Smooth muscle cell (in vitro differentiated cells): ENCODE data around the gene PCSK6. TPM values are rescaled to one million over a fixed set of nuclear protein-coding genes. Genes with fewer than 3 reads are reported as not detected.

Experiments used
- DNase-seq: peaks from one replicate; lab custom pipeline; 2025; ENCODE audit not compliant: unreplicated experiment; lab: John Stamatoyannopoulos, UW
- H2AFZ ChIP-seq: fragments of 200-600 bp; sonication (generic); 2 replicates; pipeline ENCODE4 v1.6.0; 2016; ENCODE audit warnings: antibody characterized with exemption, low read depth, mild to moderate bottlenecking
- H3F3A ChIP-seq: fragments of 200-600 bp; sonication (generic); 2 replicates; pipeline ENCODE4 v1.6.0; 2017; ENCODE audit warnings: antibody characterized with exemption, low read depth
- H3K27ac ChIP-seq: fragments of 200-600 bp; sonication (generic); 2 replicates; pipeline ENCODE4 v1.5.1; 2016; ENCODE audit warnings: low read depth, mild to moderate bottlenecking
- H3K27me3 ChIP-seq: fragments of 200-600 bp; sonication (generic); 2 replicates; pipeline ENCODE4 v1.6.1; 2016; ENCODE audit warnings: low read depth, mild to moderate bottlenecking
- H3K36me3 ChIP-seq: fragments of 200-600 bp; sonication (generic); 2 replicates; pipeline ENCODE4 v1.5.1; 2016; ENCODE audit warnings: low read depth
- H3K4me1 ChIP-seq: fragments of 200-600 bp; sonication (generic); 2 replicates; pipeline ENCODE4 v1.5.1; 2016; ENCODE audit warnings: low read depth
- H3K4me2 ChIP-seq: fragments of 200-600 bp; sonication (generic); 2 replicates; pipeline ENCODE4 v1.6.0; 2016; ENCODE audit warnings: mild to moderate bottlenecking
- H3K4me3 ChIP-seq: fragments of 200-600 bp; sonication (generic); 2 replicates; pipeline ENCODE4 v1.5.1; 2016; ENCODE audit warnings: mild to moderate bottlenecking
- H3K79me2 ChIP-seq: fragments of 200-600 bp; sonication (generic); 2 replicates; pipeline ENCODE4 v1.6.0; 2016; ENCODE audit warnings: low read depth, mild to moderate bottlenecking
- H3K9ac ChIP-seq: fragments of 200-600 bp; sonication (generic); 2 replicates; pipeline ENCODE4 v1.6.0; 2016; ENCODE audit warnings: low read depth
- H3K9me3 ChIP-seq: fragments of 200-600 bp; sonication (generic); replicated peaks from 2 replicates; pipeline ENCODE4 v1.5.1; 2016; ENCODE audit warnings: low read depth
- H4K20me1 ChIP-seq: fragments of 200-600 bp; sonication (generic); 2 replicates; pipeline ENCODE4 v1.6.0; 2016; ENCODE audit warnings: low read depth
- WGBS: methylation state at CpG from one replicate; pipeline ENCODE4 v1.1.7; 2016; ENCODE audit warnings: low lambda C conversion rate; 5-methylcytosine and 5-hydroxymethylcytosine counted together
- polyA plus RNA-seq: library from polyadenylated mRNA; unstranded; fragments of >200 nt; fragmentation: Nextera tagmentation; extraction: Ambion mirVana; gene quantifications from 2 replicates; pipeline ENCODE4 v1.2.1, GENCODE V29; 2016
- total RNA-seq: library from RNA; depleted of rRNA; stranded (reverse); fragments of >200 nt; gene quantifications from 2 replicates; pipeline ENCODE4 v1.2.3, GENCODE V29; 2014
- TF ChIP-seq, protein P1 (sequence below): fragments of 200-600 bp; sonication (generic); IDR thresholded peaks from 2 replicates; pipeline ENCODE4 v1.5.1; 2017; ENCODE audit warnings: borderline replicate concordance, mild to moderate bottlenecking, antibody characterized with exemption; ENCODE audit not compliant: insufficient read depth, poor library complexity, severe bottlenecking

Gene PCSK6
- total and polyA plus RNA-seq, 2 experiments from 2014 or later, result 17.5 TPM

DNA sequence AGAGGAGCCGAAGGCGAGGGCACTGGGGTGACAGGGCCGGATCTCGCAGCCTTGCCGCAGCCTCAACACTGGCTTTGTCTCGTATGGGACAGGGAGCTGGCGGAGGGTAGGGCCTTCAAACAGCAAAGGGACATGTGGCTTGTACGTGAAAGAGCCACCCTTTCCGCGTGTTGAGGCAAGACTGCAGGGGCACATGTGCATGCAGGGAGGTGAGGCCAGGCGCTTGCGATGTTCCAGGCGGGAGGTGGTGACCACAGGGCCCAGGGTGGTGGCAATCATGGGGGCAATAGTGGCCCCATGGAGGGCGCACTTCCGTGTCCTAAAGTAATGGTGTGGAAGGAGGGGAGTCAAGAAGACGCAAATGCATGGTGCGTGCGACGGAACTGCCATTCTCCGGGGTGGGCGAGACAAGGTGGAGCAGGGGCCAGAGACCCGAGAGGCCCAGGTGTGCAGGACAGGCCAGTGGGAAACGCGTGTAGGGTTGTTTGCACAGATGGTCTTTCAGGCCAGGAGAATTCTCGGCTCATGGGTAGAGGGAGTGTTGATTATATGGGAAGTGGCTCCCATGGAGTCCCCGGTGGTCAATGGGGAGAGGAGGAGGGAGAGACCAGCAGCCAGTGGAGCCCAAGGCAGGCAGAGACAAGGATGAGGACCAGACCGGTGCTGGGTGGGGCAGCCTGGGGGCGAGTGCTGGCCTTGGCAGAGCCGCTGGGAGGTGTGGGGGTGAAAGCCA, 45.8 kb upstream of the PCSK6 start:
- Histone ChIP-seq H3K36me3 (no peaks in the 10 kb centered on the region), H3K4me1 (peaks cover 3% of the 10 kb centered on the region), H2AFZ (no peak overlapping the region), H3K9me3 (no peaks in the 10 kb centered on the region), H3K9ac (no peak overlapping the region), H3F3A (no peaks in the 10 kb centered on the region), H3K27me3 (no peaks in the 10 kb centered on the region), H3K27ac (no peak overlapping the region), H3K79me2 (no peaks in the 10 kb centered on the region), H3K4me2 (no peak overlapping the region), H4K20me1 (no peaks in the 10 kb centered on the region), H3K4me3 (no peak overlapping the region)
- TF ChIP-seq, protein P1, sequence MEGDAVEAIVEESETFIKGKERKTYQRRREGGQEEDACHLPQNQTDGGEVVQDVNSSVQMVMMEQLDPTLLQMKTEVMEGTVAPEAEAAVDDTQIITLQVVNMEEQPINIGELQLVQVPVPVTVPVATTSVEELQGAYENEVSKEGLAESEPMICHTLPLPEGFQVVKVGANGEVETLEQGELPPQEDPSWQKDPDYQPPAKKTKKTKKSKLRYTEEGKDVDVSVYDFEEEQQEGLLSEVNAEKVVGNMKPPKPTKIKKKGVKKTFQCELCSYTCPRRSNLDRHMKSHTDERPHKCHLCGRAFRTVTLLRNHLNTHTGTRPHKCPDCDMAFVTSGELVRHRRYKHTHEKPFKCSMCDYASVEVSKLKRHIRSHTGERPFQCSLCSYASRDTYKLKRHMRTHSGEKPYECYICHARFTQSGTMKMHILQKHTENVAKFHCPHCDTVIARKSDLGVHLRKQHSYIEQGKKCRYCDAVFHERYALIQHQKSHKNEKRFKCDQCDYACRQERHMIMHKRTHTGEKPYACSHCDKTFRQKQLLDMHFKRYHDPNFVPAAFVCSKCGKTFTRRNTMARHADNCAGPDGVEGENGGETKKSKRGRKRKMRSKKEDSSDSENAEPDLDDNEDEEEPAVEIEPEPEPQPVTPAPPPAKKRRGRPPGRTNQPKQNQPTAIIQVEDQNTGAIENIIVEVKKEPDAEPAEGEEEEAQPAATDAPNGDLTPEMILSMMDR, result no peak
- DNase-seq, result no peak
- WGBS, result 94% methylated on average over 29 of the region's 29 CpGs

DNA sequence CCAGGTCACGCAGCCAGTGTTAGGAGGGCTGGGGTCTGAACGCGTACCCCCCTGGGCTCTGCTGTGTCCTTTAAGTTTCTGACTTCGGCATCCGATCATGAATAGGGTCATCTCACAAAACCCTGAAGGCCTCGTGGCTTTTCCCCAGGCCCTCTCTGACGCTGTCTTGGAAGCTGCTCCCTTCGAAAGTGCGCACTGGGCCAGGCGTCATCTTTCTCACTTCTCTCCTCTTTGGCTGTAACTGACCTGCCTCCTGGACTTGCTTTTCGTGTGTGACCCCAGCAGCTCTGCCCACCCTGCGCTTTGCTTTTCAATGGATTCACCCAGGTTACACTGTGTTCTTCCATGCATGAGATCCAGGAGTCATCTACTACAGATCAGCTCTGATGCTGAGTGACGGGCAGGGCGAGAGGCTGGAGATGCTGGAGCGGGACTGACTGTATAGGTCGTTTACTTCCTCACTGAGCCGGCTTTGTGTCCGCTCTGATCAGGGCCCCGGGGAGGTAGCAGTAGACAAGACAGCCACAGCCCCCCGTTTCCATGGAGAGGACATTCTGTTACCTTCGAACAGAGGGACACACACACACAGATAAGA, 45.0 kb upstream of the PCSK6 start:
- H3F3A ChIP-seq, result no peaks in the 10 kb centered on the region
- no peaks in the 10 kb centered on the region for H4K20me1 ChIP-seq
- no peak overlapping the region for H3K9ac ChIP-seq
- WGBS, result 93% methylated on average over 21 of the region's 21 CpGs
- no peak for DNase-seq
- H3K9me3 ChIP-seq, result no peaks in the 10 kb centered on the region
- H3K4me3 ChIP-seq, result no peak overlapping the region
- H3K79me2 ChIP-seq, result no peaks in the 10 kb centered on the region
- H3K27ac ChIP-seq, result no peak overlapping the region
- H3K4me1 ChIP-seq, result peaks cover 3% of the 10 kb centered on the region
- H3K4me2 ChIP-seq, result no peak overlapping the region
- no peaks in the 10 kb centered on the region for H3K36me3 ChIP-seq
- TF ChIP-seq, protein P1, result no peak
- H3K27me3 ChIP-seq, result no peaks in the 10 kb centered on the region
- H2AFZ ChIP-seq, result no peak overlapping the region

DNA sequence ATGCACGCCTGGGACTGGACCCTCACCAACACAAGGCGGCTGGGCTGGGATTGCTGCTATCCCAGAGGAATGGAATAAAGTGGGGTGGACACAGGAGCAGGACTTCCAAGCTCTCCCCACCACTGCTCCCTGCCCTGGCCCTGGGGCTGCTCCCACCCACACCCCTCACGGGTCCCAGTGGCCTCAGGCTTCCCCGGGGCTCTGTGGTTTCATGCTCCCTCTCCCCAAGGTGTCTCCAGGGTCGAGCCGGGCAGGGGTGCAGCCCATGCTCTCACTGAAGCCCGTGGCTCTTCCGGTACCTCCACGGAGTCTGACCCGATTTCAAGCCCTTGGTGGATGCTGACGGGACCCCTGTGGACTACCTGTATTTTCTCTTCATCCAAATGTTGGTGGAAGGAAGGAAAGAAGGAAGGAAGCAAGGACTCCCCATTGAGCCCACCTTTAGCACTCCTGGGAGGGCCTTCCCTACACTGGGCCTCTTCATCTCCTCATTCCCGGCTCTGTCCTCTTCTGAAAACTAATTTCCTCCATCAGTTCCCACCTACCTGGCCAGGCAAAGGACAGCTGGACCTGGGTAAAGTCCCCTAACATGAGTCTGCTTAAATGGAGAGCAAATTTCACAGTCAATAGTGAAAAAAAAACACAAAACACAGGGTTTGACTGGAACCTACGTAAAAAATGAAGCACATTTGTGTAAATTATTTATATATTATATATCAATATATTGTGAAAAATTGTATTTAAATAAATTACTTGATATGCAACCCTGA, 44.0 kb upstream of the PCSK6 start:
- H3K79me2 ChIP-seq, result no peaks in the 10 kb centered on the region
- WGBS, result 96% methylated on average over 13 of the region's 13 CpGs
- no peak overlapping the region for H3K27ac ChIP-seq
- no peak overlapping the region for H3K4me2 ChIP-seq
- no peaks in the 10 kb centered on the region for H4K20me1 ChIP-seq
- H3K9ac ChIP-seq, result no peak overlapping the region
- DNase-seq, result no peak
- no peaks in the 10 kb centered on the region for H3K27me3 ChIP-seq
- H3K36me3 ChIP-seq, result no peaks in the 10 kb centered on the region
- H3F3A ChIP-seq, result no peaks in the 10 kb centered on the region
- peaks cover 3% of the 10 kb centered on the region for H3K4me1 ChIP-seq
- TF ChIP-seq, protein P1, result no peak
- H3K9me3 ChIP-seq, result no peaks in the 10 kb centered on the region
- H3K4me3 ChIP-seq, result no peak overlapping the region
- H2AFZ ChIP-seq, result no peak overlapping the region
